H9 (cell line): ENCODE measurements around the gene LGSN. TPM values are rescaled to one million over a fixed set of nuclear protein-coding genes. Genes with fewer than 3 reads are reported as not detected.

Source experiments
- DNase-seq: peaks from one replicate; pipeline ENCODE4 v3.0.0-alpha.2; 2017
- H2AFZ ChIP-seq: one replicate; pipeline ENCODE4 v1.6.1; 2013; ENCODE audit warnings: mild to moderate bottlenecking, low read length, control low read depth, moderate library complexity
- H2AK5ac ChIP-seq: 2 replicates; pipeline ENCODE4 v1.6.1; 2013; ENCODE audit warnings: low read length, control low read depth, mixed read lengths; ENCODE audit not compliant: insufficient read length
- H2BK120ac ChIP-seq: one replicate; pipeline ENCODE4 v1.6.1; 2013; ENCODE audit warnings: low read depth, mild to moderate bottlenecking, low read length, control low read depth, inconsistent platforms; ENCODE audit not compliant: poor library complexity, severe bottlenecking
- H2BK12ac ChIP-seq: 2 replicates; pipeline ENCODE4 v1.6.1; 2013; ENCODE audit warnings: low read length, control low read depth, mixed read lengths, low read depth; ENCODE audit not compliant: insufficient read length
- H2BK15ac ChIP-seq: 2 replicates; pipeline ENCODE4 v1.6.1; 2013; ENCODE audit warnings: low read depth, low read length, control low read depth
- H2BK20ac ChIP-seq: one replicate; pipeline ENCODE4 v1.6.1; 2013; ENCODE audit warnings: low read depth, mild to moderate bottlenecking, low read length, control low read depth, inconsistent platforms; ENCODE audit not compliant: poor library complexity, severe bottlenecking
- H2BK5ac ChIP-seq: 2 replicates; pipeline ENCODE4 v1.6.1; 2013; ENCODE audit warnings: low read length, control low read depth, mixed read lengths; ENCODE audit not compliant: insufficient read length
- H3K14ac ChIP-seq: 2 replicates; pipeline ENCODE4 v1.6.1; 2013; ENCODE audit warnings: low read length, control low read depth; ENCODE audit not compliant: insufficient read depth
- H3K18ac ChIP-seq: 2 replicates; pipeline ENCODE4 v1.6.1; 2013; ENCODE audit warnings: low read depth, mild to moderate bottlenecking, mixed read lengths, low read length, control low read depth; ENCODE audit not compliant: insufficient read length
- H3K23ac ChIP-seq: 2 replicates; pipeline ENCODE4 v1.6.1; 2013; ENCODE audit warnings: low read length, control low read depth, mixed read lengths, low read depth; ENCODE audit not compliant: insufficient read length
- H3K23me2 ChIP-seq: 2 replicates; pipeline ENCODE4 v1.6.1; 2013; ENCODE audit warnings: low read depth, mild to moderate bottlenecking, mixed read lengths, low read length, control low read depth; ENCODE audit not compliant: insufficient read length, poor library complexity, severe bottlenecking
- H3K27ac ChIP-seq: 2 replicates; pipeline ENCODE4 v1.5.1; 2013; ENCODE audit warnings: low read length, control low read depth, mixed read lengths, low read depth; ENCODE audit not compliant: insufficient read length
- H3K27me3 ChIP-seq: 2 replicates; pipeline ENCODE4 v1.6.1; 2013; ENCODE audit warnings: low read length, control low read depth, inconsistent platforms; ENCODE audit not compliant: insufficient read depth
- H3K4ac ChIP-seq: 2 replicates; pipeline ENCODE4 v1.6.1; 2013; ENCODE audit warnings: low read depth, mild to moderate bottlenecking, control low read depth, inconsistent platforms, low read length, moderate library complexity
- H3K4me1 ChIP-seq: 2 replicates; pipeline ENCODE4 v1.6.1; 2013; ENCODE audit warnings: low read length, control low read depth, inconsistent platforms; ENCODE audit not compliant: insufficient read depth
- H3K4me2 ChIP-seq: 2 replicates; pipeline ENCODE4 v1.6.1; 2013; ENCODE audit warnings: low read length, control low read depth, mixed read lengths; ENCODE audit not compliant: insufficient read length, insufficient read depth
- H3K56ac ChIP-seq: 2 replicates; pipeline ENCODE4 v1.6.1; 2013; ENCODE audit warnings: low read depth, mild to moderate bottlenecking, mixed read lengths, low read length, control low read depth; ENCODE audit not compliant: insufficient read length
- H3K79me1 ChIP-seq: 2 replicates; pipeline ENCODE4 v1.6.1; 2013; ENCODE audit warnings: low read depth, mild to moderate bottlenecking, moderate library complexity, low read length, control low read depth, inconsistent platforms; ENCODE audit not compliant: insufficient read depth, poor library complexity, severe bottlenecking
- H3K79me2 ChIP-seq: 2 replicates; pipeline ENCODE4 v1.6.1; 2013; ENCODE audit warnings: low read length, control low read depth, inconsistent platforms; ENCODE audit not compliant: insufficient read depth
- H3K9ac ChIP-seq: 2 replicates; pipeline ENCODE4 v1.6.1; 2013; ENCODE audit warnings: low read length, control low read depth, mixed read lengths; ENCODE audit not compliant: insufficient read length; ENCODE audit errors: extremely low read depth
- H3K9me3 ChIP-seq: one replicate; pipeline ENCODE4 v1.6.1; 2013; ENCODE audit warnings: low read depth, low read length, inconsistent platforms; ENCODE audit not compliant: control insufficient read depth
- H3T11ph ChIP-seq: one replicate; pipeline ENCODE4 v1.6.1; 2013; ENCODE audit warnings: mild to moderate bottlenecking, low read length, control low read depth, inconsistent platforms
- H4K20me1 ChIP-seq: one replicate; pipeline ENCODE4 v1.6.1; 2013; ENCODE audit not compliant: control insufficient read depth, insufficient read length, insufficient read depth
- H4K5ac ChIP-seq: 2 replicates; pipeline ENCODE4 v1.6.1; 2013; ENCODE audit warnings: low read depth, mild to moderate bottlenecking, mixed read lengths, low read length, control low read depth; ENCODE audit not compliant: insufficient read length
- H4K8ac ChIP-seq: replicated peaks from 2 replicates; pipeline ENCODE4 v1.6.1; 2013; ENCODE audit warnings: low read length, control low read depth, mixed read lengths, low read depth; ENCODE audit not compliant: insufficient read length
- H4K91ac ChIP-seq: 2 replicates; pipeline ENCODE4 v1.6.1; 2013; ENCODE audit warnings: low read depth, mild to moderate bottlenecking, moderate library complexity, mixed read lengths, low read length, control low read depth; ENCODE audit not compliant: insufficient read length
- H3K27ac Mint-ChIP-seq, 3 experiments: 2 replicates in 2 of 3; 3 replicates in 1 of 3; pipeline ENCODE4 v1.8.0; 2020 to 2021; ENCODE audit warnings: mixed read lengths in 3 of 3, mild to moderate bottlenecking in 1 of 3, moderate library complexity in 1 of 3
- H3K27me3 Mint-ChIP-seq: 2 replicates; pipeline ENCODE4 v1.8.0; 2021; ENCODE audit warnings: low read depth, mild to moderate bottlenecking, moderate library complexity, mixed read lengths
- H3K36me3 Mint-ChIP-seq, 3 experiments: 2 replicates in 2 of 3; 3 replicates in 1 of 3; pipeline ENCODE4 v1.8.0; 2020 to 2021; ENCODE audit warnings: low read depth in 3 of 3, mixed read lengths in 3 of 3; ENCODE audit not compliant: insufficient read depth in 1 of 3
- H3K4me1 Mint-ChIP-seq, 2 experiments: 2 replicates each; pipeline ENCODE4 v1.8.0; 2020; ENCODE audit warnings: mixed read lengths in 2 of 2
- H3K4me3 Mint-ChIP-seq, 2 experiments: 2 replicates in 1 of 2; 3 replicates in 1 of 2; pipeline ENCODE4 v1.8.0; 2020 to 2021; ENCODE audit warnings: mild to moderate bottlenecking in 2 of 2, mixed read lengths in 2 of 2, moderate library complexity in 1 of 2
- H3K9me3 Mint-ChIP-seq, 2 experiments: 2 replicates in 1 of 2; 3 replicates in 1 of 2; pipeline ENCODE4 v1.8.0; 2020; ENCODE audit warnings: mild to moderate bottlenecking in 2 of 2, mixed read lengths in 2 of 2, moderate library complexity in 1 of 2
- WGBS: extraction: QIAGEN DNeasy Blood & Tissue Kit; methylation state at CpG from one replicate; pipeline ENCODE4 v1.1.7; 2013; ENCODE audit warnings: missing lambda C conversion rate, low lambda C conversion rate, mixed read lengths; ENCODE audit not compliant: insufficient read length; ENCODE audit errors: extremely low coverage; 5-methylcytosine and 5-hydroxymethylcytosine counted together
- total RNA-seq: library from RNA; stranded (reverse); gene quantifications from 2 replicates; pipeline ENCODE4 v1.2.1, GENCODE V29; 2021
- TF ChIP-seq, protein P1 (sequence below): fragments of 200-600 bp; sonication (generic); conservative IDR thresholded peaks from 3 replicates; pipeline ENCODE4 v1.8.0; 2021; ENCODE audit warnings: antibody characterized with exemption, mild to moderate bottlenecking

LGSN gene
- total RNA-seq, 1 experiment from 2014 or later = 0.13 TPM

DNA sequence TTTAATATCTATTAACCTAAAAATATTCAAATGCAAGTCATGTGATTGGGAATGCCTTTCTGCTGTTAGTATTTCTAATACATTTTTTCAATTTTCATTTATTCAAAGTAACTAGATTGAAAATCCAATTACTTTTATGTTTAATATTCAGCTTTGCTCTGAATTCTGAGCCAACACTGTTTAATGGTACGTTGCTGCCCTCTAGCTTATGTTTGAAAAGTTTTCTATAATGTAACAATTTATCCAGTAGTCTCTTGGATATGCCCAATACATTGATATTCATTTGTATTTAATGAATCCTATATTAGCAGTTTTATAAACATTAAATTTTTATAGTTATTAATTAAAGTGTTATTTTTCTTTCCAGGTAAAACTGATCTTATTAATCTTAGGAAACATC is 47.4 kb downstream of the LGSN start:
- DNase-seq = no peak

More for the DNA sequence above, 47.4 kb downstream of the LGSN start:
- Histone ChIP-seq H3K27ac (no peak overlapping the region), H2AK5ac (no peak overlapping the region), H3K23me2 (no peaks in the 10 kb centered on the region), H3T11ph (no peak overlapping the region), H4K20me1 (no peaks in the 10 kb centered on the region), H3K9me3 (no peaks in the 10 kb centered on the region), H3K4ac (no peak overlapping the region), H3K18ac (no peak overlapping the region), H3K23ac (no peak overlapping the region), H2BK12ac (no peak overlapping the region), H2AFZ (no peak overlapping the region), H3K14ac (no peak overlapping the region), H3K4me1 (no peaks in the 10 kb centered on the region), H4K8ac (no peak overlapping the region), H3K79me2 (no peaks in the 10 kb centered on the region), H3K27me3 (no peaks in the 10 kb centered on the region), H2BK15ac (no peak overlapping the region), H2BK5ac (no peak overlapping the region), H4K5ac (no peak overlapping the region), H3K79me1 (no peaks in the 10 kb centered on the region), H4K91ac (no peak overlapping the region), H3K4me2 (no peak overlapping the region), H3K9ac (no peak overlapping the region), H2BK20ac (no peak overlapping the region), H2BK120ac (no peak overlapping the region), H3K56ac (no peak overlapping the region)
- H3K4me1 Mint-ChIP-seq = peaks cover under 1% of the 10 kb centered on the region in 2 experiments; a peak in 1 of 4 replicates
- H3K27ac Mint-ChIP-seq = no peak overlapping the region
- H3K27me3 Mint-ChIP-seq = no peaks in the 10 kb centered on the region
- no peak overlapping the region for H3K4me3 Mint-ChIP-seq
- H3K9me3 Mint-ChIP-seq = peaks cover 0 to 3% of the 10 kb centered on the region in 2 experiments; a peak in 2 of 5 replicates
- no CpG with 5 or more reads among the region's 1 CpG for WGBS
- H3K36me3 Mint-ChIP-seq = no peaks in the 10 kb centered on the region
- TF ChIP-seq, protein P1, sequence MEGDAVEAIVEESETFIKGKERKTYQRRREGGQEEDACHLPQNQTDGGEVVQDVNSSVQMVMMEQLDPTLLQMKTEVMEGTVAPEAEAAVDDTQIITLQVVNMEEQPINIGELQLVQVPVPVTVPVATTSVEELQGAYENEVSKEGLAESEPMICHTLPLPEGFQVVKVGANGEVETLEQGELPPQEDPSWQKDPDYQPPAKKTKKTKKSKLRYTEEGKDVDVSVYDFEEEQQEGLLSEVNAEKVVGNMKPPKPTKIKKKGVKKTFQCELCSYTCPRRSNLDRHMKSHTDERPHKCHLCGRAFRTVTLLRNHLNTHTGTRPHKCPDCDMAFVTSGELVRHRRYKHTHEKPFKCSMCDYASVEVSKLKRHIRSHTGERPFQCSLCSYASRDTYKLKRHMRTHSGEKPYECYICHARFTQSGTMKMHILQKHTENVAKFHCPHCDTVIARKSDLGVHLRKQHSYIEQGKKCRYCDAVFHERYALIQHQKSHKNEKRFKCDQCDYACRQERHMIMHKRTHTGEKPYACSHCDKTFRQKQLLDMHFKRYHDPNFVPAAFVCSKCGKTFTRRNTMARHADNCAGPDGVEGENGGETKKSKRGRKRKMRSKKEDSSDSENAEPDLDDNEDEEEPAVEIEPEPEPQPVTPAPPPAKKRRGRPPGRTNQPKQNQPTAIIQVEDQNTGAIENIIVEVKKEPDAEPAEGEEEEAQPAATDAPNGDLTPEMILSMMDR = peak; percentile 76
